Mononuclear cell (primary cell): ENCODE data around the gene PIEZO2. TPM values are rescaled to one million over a fixed set of nuclear protein-coding genes. Genes with fewer than 3 reads are reported as not detected.
"Not testable (repeated sequence)": the region's sequence is repeated elsewhere in the genome, so short reads cannot be mapped to it uniquely, and the experiment has no call there.

Experiments used
- H3K27me3 ChIP-seq: 2 replicates; pipeline ENCODE4 v1.6.0; 2011; ENCODE audit warnings: low read length, control low read depth; ENCODE audit not compliant: insufficient read depth
- H3K4me1 ChIP-seq: 2 replicates; pipeline ENCODE4 v1.5.1; 2011; ENCODE audit warnings: mild to moderate bottlenecking, low read length, control low read depth; ENCODE audit not compliant: insufficient read depth
- H3K4me3 ChIP-seq: 2 replicates; pipeline ENCODE4 v1.5.1; 2011; ENCODE audit warnings: mild to moderate bottlenecking, low read length, moderate library complexity
- H3K9me3 ChIP-seq: 2 replicates; pipeline ENCODE4 v1.5.1; 2011; ENCODE audit warnings: low read depth, mild to moderate bottlenecking, control low read depth, low read length
- total RNA-seq: library from RNA; depleted of rRNA; stranded (reverse); fragments of >200 nt; gene quantifications from one replicate; pipeline ENCODE4 v1.2.3, GENCODE V29; 2012

PIEZO2 gene
- total RNA-seq, 1 donor: 0.21 TPM

DNA sequence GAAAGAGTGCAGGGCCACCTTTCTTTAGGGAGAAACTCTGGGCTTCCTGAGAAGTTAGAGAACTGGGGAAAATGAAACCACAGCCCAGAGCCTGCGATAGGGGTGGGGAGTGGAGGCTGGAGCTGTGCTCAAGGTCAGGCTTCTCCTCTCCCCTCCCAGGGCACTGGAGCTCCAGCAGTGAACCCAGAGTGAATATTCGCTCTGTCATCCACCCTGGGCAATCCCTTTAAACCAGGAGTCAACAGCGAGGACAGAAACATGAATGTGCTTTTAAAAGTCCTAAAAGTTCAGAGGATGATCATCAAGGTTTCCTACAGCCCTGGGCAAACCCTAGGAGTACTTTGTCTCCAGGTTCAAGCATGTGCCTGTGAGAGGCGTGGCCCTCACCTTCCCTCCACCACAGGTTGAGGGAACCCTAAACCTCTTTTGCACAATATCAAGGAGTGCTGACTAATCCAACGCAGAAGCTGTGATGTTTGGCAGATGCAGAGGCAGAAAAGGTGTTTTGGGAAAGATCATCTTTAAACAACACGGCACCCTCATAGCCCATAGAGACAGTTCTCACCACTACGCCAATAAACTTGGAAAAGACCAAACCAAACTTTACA is 522.7 kb downstream of the PIEZO2 start:
- peaks cover 10% of the 10 kb centered on the region for H3K4me1 ChIP-seq
- not testable (repeated sequence) for H3K4me3 ChIP-seq, H3K9me3 ChIP-seq, H3K27me3 ChIP-seq

DNA sequence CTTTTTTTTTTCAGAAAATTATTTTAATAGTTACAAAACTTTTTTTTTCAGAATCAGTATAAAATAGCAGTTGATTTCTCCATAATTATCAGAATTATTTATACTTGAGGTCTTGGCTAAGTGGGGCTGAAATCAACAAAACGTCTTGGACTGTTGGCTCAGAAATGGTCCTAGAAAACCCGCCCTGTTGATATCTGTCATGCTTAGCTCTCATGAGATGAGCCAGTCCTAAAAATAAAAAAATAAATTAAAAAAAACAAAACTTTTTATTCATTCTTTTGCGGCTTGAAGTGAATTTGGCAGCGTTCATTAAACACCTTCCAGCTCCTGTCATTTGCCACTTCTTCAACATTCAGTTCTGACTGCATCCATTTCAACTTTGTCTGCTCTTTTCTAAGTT is 525.8 kb downstream of the PIEZO2 start:
- not testable (repeated sequence) for H3K27me3 ChIP-seq, H3K4me3 ChIP-seq, H3K9me3 ChIP-seq
- H3K4me1 ChIP-seq: peaks cover 16% of the 10 kb centered on the region

DNA sequence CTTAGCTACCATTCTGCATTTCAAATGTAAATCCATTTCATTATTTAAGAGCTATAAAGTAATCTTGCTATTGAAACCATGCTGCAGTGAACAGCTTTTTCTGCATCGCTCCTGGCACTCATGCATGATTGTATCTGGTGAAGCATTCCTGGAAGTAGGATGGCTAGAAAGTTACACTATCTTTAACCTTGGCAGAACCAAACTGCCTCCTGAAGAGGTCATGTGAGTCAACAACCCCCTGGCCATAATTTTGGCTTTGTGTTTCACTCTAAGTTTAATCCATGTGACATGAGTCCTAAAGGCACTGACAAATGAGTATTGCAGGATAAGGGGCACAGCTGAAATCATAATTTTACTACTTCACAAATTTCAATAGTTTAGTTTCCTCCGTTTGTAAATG is 526.4 kb downstream of the PIEZO2 start:
- H3K9me3 ChIP-seq, H3K27me3 ChIP-seq, H3K4me3 ChIP-seq: not testable (repeated sequence)
- H3K4me1 ChIP-seq: peaks cover 16% of the 10 kb centered on the region

DNA sequence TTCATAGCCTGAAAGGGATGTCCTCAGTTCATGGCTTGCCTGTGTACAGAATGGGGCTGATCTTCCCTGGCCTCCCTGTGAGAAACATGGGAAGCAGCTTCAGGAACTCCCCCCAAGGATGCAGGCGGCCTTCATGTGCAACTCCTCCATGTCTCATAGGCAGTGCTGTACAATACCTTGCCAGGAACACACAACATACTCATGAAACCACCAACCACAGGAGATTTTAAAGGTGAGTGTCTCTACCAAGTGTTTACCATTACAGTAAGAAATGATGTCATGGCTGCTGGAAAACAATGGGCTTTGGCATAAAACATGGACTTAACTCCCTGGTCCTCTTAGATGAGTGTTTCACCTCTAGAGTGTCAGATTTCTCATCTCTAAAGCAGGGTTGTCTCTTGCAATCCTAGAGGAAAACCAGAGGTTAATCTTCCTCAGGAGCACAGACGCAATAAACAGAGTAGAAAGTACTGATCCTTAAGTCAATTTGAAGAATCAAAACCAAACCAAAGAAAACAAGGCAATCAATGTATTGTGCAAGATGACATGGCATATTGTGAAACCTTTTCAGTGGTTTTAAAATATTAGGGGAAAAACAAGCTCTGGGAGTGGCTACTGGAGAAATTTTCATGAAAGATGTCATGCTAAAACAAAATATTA is 528.6 kb downstream of the PIEZO2 start:
- H3K4me1 ChIP-seq, H3K27me3 ChIP-seq, H3K4me3 ChIP-seq, H3K9me3 ChIP-seq: not testable (repeated sequence)
